IMR-90 (cell line): ENCODE data around the gene NRXN2. TPM values are rescaled to one million over a fixed set of nuclear protein-coding genes. Genes with fewer than 3 reads are reported as not detected.
A peak's percentile ranks its signal among the peaks of the same experiment; 100 is the strongest.

Experiments used
- ATAC-seq: fragments of 200-7000 bp; cut with Tn5 transposase; 2 replicates; pipeline ENCODE4 v1.9.1; 2020; ENCODE audit warnings: low read depth, mild to moderate bottlenecking, moderate library complexity
- BruUV-seq: library from RNA; stranded (reverse); fragments of 400-500 nt; replicated peaks from 2 replicates; lab custom pipeline; 2021; lab: Mats Ljungman, UMichigan
- CTCF ChIA-PET: fragments of 300-600 bp; formaldehyde crosslinking; extraction: SDS; loops from one replicate; lab custom pipeline; 2021; ENCODE audit warnings: antibody characterized with exemption; lab: Yijun Ruan, JAX
- POLR2A ChIA-PET: fragments of 300-600 bp; sonication (Branson Sonifier 250); formaldehyde crosslinking; loops from one replicate; lab custom pipeline; 2022; ENCODE audit warnings: antibody characterized with exemption; ENCODE audit not compliant: unreplicated experiment; lab: Charles Lee
- DNase-seq: peaks from one replicate; pipeline ENCODE4 v3.0.0; 2013
- H2AFZ ChIP-seq: replicated peaks from 2 replicates; pipeline ENCODE3; 2013; ENCODE audit warnings: low read length, mild to moderate bottlenecking; ENCODE audit not compliant: poor library complexity
- H2AK5ac ChIP-seq: 2 replicates; pipeline ENCODE4 v1.6.1; 2013; ENCODE audit warnings: low read depth, low read length, inconsistent platforms
- H2AK9ac ChIP-seq: replicated peaks from 2 replicates; pipeline ENCODE3; 2013; ENCODE audit warnings: mild to moderate bottlenecking, low read depth, low read length, moderate library complexity; ENCODE audit not compliant: poor library complexity
- H2BK120ac ChIP-seq: 2 replicates; pipeline ENCODE4 v1.6.1; 2013; ENCODE audit warnings: low read depth, low read length, inconsistent platforms
- H2BK15ac ChIP-seq: 3 replicates; pipeline ENCODE4 v1.6.1; 2013; ENCODE audit warnings: low read depth, low read length, inconsistent platforms
- H2BK20ac ChIP-seq: 2 replicates; pipeline ENCODE4 v1.6.1; 2013; ENCODE audit warnings: low read depth, mild to moderate bottlenecking, inconsistent platforms, low read length, moderate library complexity
- H2BK5ac ChIP-seq: 2 replicates; pipeline ENCODE4 v1.6.1; 2013; ENCODE audit warnings: mild to moderate bottlenecking, low read depth, low read length, inconsistent platforms; ENCODE audit not compliant: poor library complexity, severe bottlenecking
- H3K14ac ChIP-seq: replicated peaks from 2 replicates; pipeline ENCODE4 v1.6.1; 2013; ENCODE audit warnings: low read depth, low read length, inconsistent platforms
- H3K18ac ChIP-seq: 2 replicates; pipeline ENCODE4 v1.6.1; 2013; ENCODE audit warnings: low read depth, low read length, control low read depth
- H3K23ac ChIP-seq: 2 replicates; pipeline ENCODE4 v1.6.1; 2013; ENCODE audit warnings: low read depth, low read length, inconsistent platforms
- H3K27ac ChIP-seq: 2 replicates; pipeline ENCODE4 v1.5.1; 2013; ENCODE audit warnings: mild to moderate bottlenecking, control low read depth, low read length; ENCODE audit not compliant: insufficient read depth
- H3K27me3 ChIP-seq: 2 replicates; pipeline ENCODE4 v1.6.1; 2013; ENCODE audit warnings: low read length; ENCODE audit not compliant: control insufficient read depth, insufficient read depth
- H3K36me3 ChIP-seq: 2 replicates; pipeline ENCODE4 v1.6.1; 2013; ENCODE audit warnings: low read length, mixed read lengths; ENCODE audit not compliant: control insufficient read depth, insufficient read depth
- H3K4ac ChIP-seq: 2 replicates; pipeline ENCODE4 v1.6.1; 2013; ENCODE audit warnings: low read depth, low read length, inconsistent platforms
- H3K4me1 ChIP-seq: 2 replicates; pipeline ENCODE4 v1.6.1; 2013; ENCODE audit warnings: low read length, mixed read lengths; ENCODE audit not compliant: control insufficient read depth, insufficient read depth
- H3K4me2 ChIP-seq: 2 replicates; pipeline ENCODE4 v1.6.1; 2013; ENCODE audit warnings: low read depth, mild to moderate bottlenecking, control low read depth, low read length, moderate library complexity
- H3K4me3 ChIP-seq: 2 replicates; pipeline ENCODE4 v1.5.1; 2013; ENCODE audit warnings: low read depth, mild to moderate bottlenecking, control low read depth, low read length, moderate library complexity; ENCODE audit not compliant: insufficient read depth
- H3K56ac ChIP-seq: 2 replicates; pipeline ENCODE4 v1.6.1; 2013; ENCODE audit warnings: low read length, inconsistent platforms; ENCODE audit not compliant: insufficient read depth; ENCODE audit errors: extremely low read depth
- H3K79me1 ChIP-seq, 2 experiments: 2 replicates each; pipeline ENCODE4 v1.6.1; 2013; ENCODE audit warnings: low read length in 2 of 2, inconsistent platforms in 1 of 2, low read depth in 1 of 2
- H3K9ac ChIP-seq: 2 replicates; pipeline ENCODE4 v1.6.1; 2013; ENCODE audit warnings: low read depth, low read length, control low read depth
- H3K9me1 ChIP-seq: 2 replicates; pipeline ENCODE4 v1.6.1; 2013; ENCODE audit warnings: low read length, inconsistent platforms; ENCODE audit not compliant: insufficient read depth
- H3K9me3 ChIP-seq: 2 replicates; pipeline ENCODE4 v1.6.1; 2013; ENCODE audit warnings: low read length; ENCODE audit not compliant: control insufficient read depth, insufficient read depth
- H4K20me1 ChIP-seq: 2 replicates; pipeline ENCODE4 v1.6.1; 2013; ENCODE audit warnings: low read length, inconsistent platforms; ENCODE audit not compliant: insufficient read depth
- H4K5ac ChIP-seq: 2 replicates; pipeline ENCODE4 v1.6.1; 2013; ENCODE audit warnings: mild to moderate bottlenecking, low read depth, low read length, control low read depth
- H4K8ac ChIP-seq, 2 experiments: 2 replicates each; pipeline ENCODE4 v1.6.1; 2013; ENCODE audit warnings: low read depth in 2 of 2, low read length in 2 of 2, control low read depth in 1 of 2, inconsistent platforms in 1 of 2
- H4K91ac ChIP-seq: 2 replicates; pipeline ENCODE4 v1.6.1; 2013; ENCODE audit warnings: low read depth, low read length, inconsistent platforms; ENCODE audit not compliant: insufficient read depth
- BHLHE40 ChIP-seq: fragments of 150-350 bp; IDR thresholded peaks from 2 replicates; pipeline ENCODE4 v1.6.1; 2016; ENCODE audit warnings: mild to moderate bottlenecking, low read depth, low read length
- CEBPB ChIP-seq: IDR thresholded peaks from 2 replicates; pipeline ENCODE4 v1.6.1; 2012; ENCODE audit warnings: low read depth, low read length, improper control_type of control experiment
- CHD1 ChIP-seq: IDR thresholded peaks from 2 replicates; pipeline ENCODE4 v1.6.1; 2012; ENCODE audit warnings: low read depth, low read length, improper control_type of control experiment
- CTCF ChIP-seq: conservative IDR thresholded peaks from 2 replicates; pipeline ENCODE4 v1.5.1; 2012; ENCODE audit warnings: mild to moderate bottlenecking, low read depth, low read length, improper control_type of control experiment
- FOS ChIP-seq: fragments of 150-350 bp; IDR thresholded peaks from 2 replicates; pipeline ENCODE4 v1.6.1; 2016; ENCODE audit warnings: low read depth, low read length
- MAFK ChIP-seq: IDR thresholded peaks from 2 replicates; pipeline ENCODE4 v1.6.1; 2012; ENCODE audit warnings: low read depth, low read length, improper control_type of control experiment
- MAZ ChIP-seq: IDR thresholded peaks from 2 replicates; pipeline ENCODE4 v1.6.1; 2012; ENCODE audit warnings: low read depth, mild to moderate bottlenecking, low read length, improper control_type of control experiment, moderate library complexity, borderline replicate concordance
- NFE2L2 ChIP-seq: fragments of 150-350 bp; IDR thresholded peaks from 2 replicates; pipeline ENCODE4 v1.6.1; 2016; ENCODE audit warnings: low read depth, mild to moderate bottlenecking, low read length
- POLR2A ChIP-seq: IDR thresholded peaks from 2 replicates; pipeline ENCODE4 v1.6.1; 2012; ENCODE audit warnings: mild to moderate bottlenecking, low read depth, low read length
- RAD21 ChIP-seq: IDR thresholded peaks from 2 replicates; pipeline ENCODE4 v1.6.1; 2012; ENCODE audit warnings: low read length, improper control_type of control experiment
- RCOR1 ChIP-seq: IDR thresholded peaks from 2 replicates; pipeline ENCODE4 v1.6.1; 2012; ENCODE audit warnings: mild to moderate bottlenecking, low read length, improper control_type of control experiment; ENCODE audit not compliant: insufficient replicate concordance
- RFX5 ChIP-seq: IDR thresholded peaks from 2 replicates; pipeline ENCODE4 v1.8.0; 2012; ENCODE audit warnings: low read depth, mild to moderate bottlenecking, low read length, moderate library complexity
- SMC3 ChIP-seq: fragments of 150-350 bp; IDR thresholded peaks from 2 replicates; pipeline ENCODE4 v1.6.1; 2016; ENCODE audit warnings: low read depth, mild to moderate bottlenecking, antibody characterized with exemption, low read length, moderate library complexity
- USF2 ChIP-seq: fragments of 150-350 bp; IDR thresholded peaks from 2 replicates; pipeline ENCODE4 v1.6.1; 2017; ENCODE audit warnings: mild to moderate bottlenecking, antibody characterized with exemption, low read length, low read depth
- WGBS, 2 experiments: methylation state at CpG; one replicate each; pipeline versions ENCODE4 v1.1.5 to v1.1.7; 2013; ENCODE audit warnings: missing lambda C conversion rate in 2 of 2; ENCODE audit not compliant: insufficient read length in 1 of 2; ENCODE audit errors: extremely low coverage in 2 of 2; 5-methylcytosine and 5-hydroxymethylcytosine counted together
- dilution Hi-C: fragments of 300-500 bp; cut with HindIII; formaldehyde crosslinking; loops from one replicate; pipeline ENCODE4 v1.14.3; 2018; ENCODE audit warnings: low sequenced_read_pairs; ENCODE audit not compliant: unreplicated experiment
- in situ Hi-C: fragments of 300-500 bp; cut with MboI; formaldehyde crosslinking; loops from 3 replicates; pipeline ENCODE4 v1.14.3; 2019; ENCODE audit warnings: low sequenced_read_pairs, inconsistent platforms, mixed read lengths
- intact Hi-C: fragments of 100-400 bp; cut with micrococcal nuclease; formaldehyde crosslinking; loops from 2 replicates; pipeline ENCODE4 v1.10.0; 2022
- polyA plus RNA-seq, 3 experiments: library from polyadenylated mRNA; depleted of rRNA; stranded (reverse); fragments of >200 nt; gene quantifications; 2 replicates each; pipeline ENCODE4 v1.2.3, GENCODE V29; 2012; ENCODE audit warnings: low replicate concordance in 1 of 3
- total RNA-seq: library from RNA; depleted of rRNA; stranded (reverse); fragments of >200 nt; gene quantifications from 2 replicates; pipeline ENCODE4 v1.2.3, GENCODE V29; 2012

The NRXN2 gene
- total and polyA plus RNA-seq, 2 of the 4 experiments (the other 2 are of a cell fraction) = 0.18 to 0.22 TPM

- no peaks in the 10 kb centered on the region; the same call in 1 of the 2 replicates for H4K20me1 ChIP-seq
- BruUV-seq = no TSS peak
- H2BK5ac ChIP-seq = no peak overlapping the region
- H3K9me1 ChIP-seq = no peaks in the 10 kb centered on the region
- H3K14ac ChIP-seq = no peak overlapping the region
- H3K9me3 ChIP-seq = no peaks in the 10 kb centered on the region
- H3K4me2 ChIP-seq = no peak overlapping the region
- ChIA-PET POLR2A (no interaction called here), CTCF (no interaction called here)
- H3K9ac ChIP-seq = no peak overlapping the region
- no peak overlapping the region for H4K8ac ChIP-seq
- H3K56ac ChIP-seq = no peak overlapping the region
- no peak for ATAC-seq
- H4K5ac ChIP-seq = no peak overlapping the region
- no peak overlapping the region for H2BK20ac ChIP-seq
- no peak overlapping the region for H4K91ac ChIP-seq
- H2BK120ac ChIP-seq = no peak overlapping the region
- no peak overlapping the region for H3K4ac ChIP-seq
- WGBS, 2 experiments = 60% methylated on average over 1 of the region's 5 CpGs; no CpG with 5 or more reads in 1 of the 2 experiments
- no peak overlapping the region for H2AK5ac ChIP-seq
- no peak overlapping the region for H3K23ac ChIP-seq
- in situ Hi-C loops = no loop called here
- TF ChIP-seq NFE2L2 (no peak), MAZ (no peak), RCOR1 (no peak), RFX5 (no peak), CEBPB (no peak), SMC3 (no peak), POLR2A (no peak), MAFK (no peak), CTCF (no peak), FOS (no peak), CHD1 (no peak), RAD21 (no peak), USF2 (no peak), BHLHE40 (no peak)
- H2BK15ac ChIP-seq = no peak overlapping the region
- H3K4me3 ChIP-seq = no peak overlapping the region
- DNase-seq = no peak
- H3K27me3 ChIP-seq = peaks cover 39% of the 10 kb centered on the region
- no peak overlapping the region for H2AFZ ChIP-seq
- no peak overlapping the region for H3K18ac ChIP-seq
- no peaks in the 10 kb centered on the region for H3K4me1 ChIP-seq
- intact Hi-C loops = no loop called here
- H3K79me1 ChIP-seq = no peaks in the 10 kb centered on the region
- no peak overlapping the region for H3K27ac ChIP-seq
- peak overlapping the region; percentile 82 for H2AK9ac ChIP-seq
- dilution Hi-C loops = no loop called here
- H3K36me3 ChIP-seq = no peaks in the 10 kb centered on the region
Measured at GRCh38 chr11:64621283-64622019, 101.5 kb downstream of the NRXN2 start.
